GOT3 (cell line): ENCODE results near the gene ROCK2.

Experiments
- DNase-seq: peaks from one replicate; lab custom pipeline; 2025; ENCODE audit warnings: mixed read lengths; lab: John Stamatoyannopoulos, UW

The ROCK2 gene

GRCh38 chr2:11344342-11344955 lies at the start of gene ROCK2:
Gene ROCK2, minus strand, starts transcription at chr2:11344636. Its CDS starts 500 bp downstream, at chr2:11344136.
- DNase-seq, result peak; percentile 34

GRCh38 chr2:11393711-11394236 lies 49.3 kb upstream of the ROCK2 start:
- no peak for DNase-seq

GRCh38 chr2:11391942-11392266 lies 47.5 kb upstream of the ROCK2 start:
- DNase-seq, result no peak

- DNase-seq, result no peak
Observed at GRCh38 chr2:11390399-11390658, 45.9 kb upstream of the ROCK2 start.

- no peak for DNase-seq
Observed at GRCh38 chr2:11389551-11390398, 45.3 kb upstream of the ROCK2 start.

- no peak for DNase-seq
Observed at GRCh38 chr2:11389052-11389420, 44.6 kb upstream of the ROCK2 start.

GRCh38 chr2:11388262-11389051 lies 44.0 kb upstream of the ROCK2 start:
- DNase-seq, result no peak

GRCh38 chr2:11387843-11388242 lies 43.4 kb upstream of the ROCK2 start:
- no peak for DNase-seq

- DNase-seq, result no peak
Observed at GRCh38 chr2:11387100-11387390, 42.6 kb upstream of the ROCK2 start.

GRCh38 chr2:11385847-11386246 lies 41.4 kb upstream of the ROCK2 start:
- DNase-seq, result no peak

- no peak for DNase-seq
Observed at GRCh38 chr2:11385216-11385615, 40.8 kb upstream of the ROCK2 start.

- DNase-seq, result no peak
Observed at GRCh38 chr2:11379558-11379957, 35.1 kb upstream of the ROCK2 start.

- no peak for DNase-seq
Observed at GRCh38 chr2:11377928-11378545, 33.6 kb upstream of the ROCK2 start.

GRCh38 chr2:11376071-11376470 lies 31.6 kb upstream of the ROCK2 start:
- no peak for DNase-seq

GRCh38 chr2:11375689-11376027 lies 31.2 kb upstream of the ROCK2 start:
- DNase-seq, result no peak

GRCh38 chr2:11375025-11375688 lies 30.7 kb upstream of the ROCK2 start:
- no peak for DNase-seq

- DNase-seq, result no peak
Observed at GRCh38 chr2:11373096-11373495, 28.7 kb upstream of the ROCK2 start.

GRCh38 chr2:11371092-11371937 lies 26.9 kb upstream of the ROCK2 start:
- DNase-seq, result no peak

- no peak for DNase-seq
Observed at GRCh38 chr2:11370377-11371091, 26.1 kb upstream of the ROCK2 start.

GRCh38 chr2:11368059-11368572 lies 23.7 kb upstream of the ROCK2 start:
- no peak for DNase-seq
